Measurements from ENCODE around the gene CLEC17A.

DNA sequence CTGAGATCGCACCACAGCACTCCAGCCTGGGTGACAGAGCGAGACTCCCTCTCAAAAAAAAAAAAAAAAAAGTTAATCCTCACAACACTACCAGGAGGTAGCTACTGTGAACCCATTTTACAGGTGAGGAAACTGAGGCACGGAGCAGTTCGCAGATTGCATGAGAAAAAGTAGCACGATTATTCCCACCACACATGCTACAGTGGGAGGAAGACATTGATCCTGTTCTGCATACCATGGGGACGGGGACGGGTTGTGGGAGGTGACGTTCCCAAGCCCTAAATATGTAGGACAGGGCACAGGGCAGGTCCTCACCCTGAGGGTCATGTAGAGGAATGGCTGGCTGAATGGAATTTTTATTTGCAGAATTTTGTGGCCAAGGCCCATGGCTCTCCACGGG, 23.7 kb downstream of the CLEC17A start:
- TF ChIP-seq EZH2 (IDR thresholded peaks at IDR 0.05; ENCODE audit: borderline replicate concordance, insufficient read depth, low read depth, low read length, poor library complexity, severe bottlenecking): no peak
- TF ChIP-seq, protein P1, sequence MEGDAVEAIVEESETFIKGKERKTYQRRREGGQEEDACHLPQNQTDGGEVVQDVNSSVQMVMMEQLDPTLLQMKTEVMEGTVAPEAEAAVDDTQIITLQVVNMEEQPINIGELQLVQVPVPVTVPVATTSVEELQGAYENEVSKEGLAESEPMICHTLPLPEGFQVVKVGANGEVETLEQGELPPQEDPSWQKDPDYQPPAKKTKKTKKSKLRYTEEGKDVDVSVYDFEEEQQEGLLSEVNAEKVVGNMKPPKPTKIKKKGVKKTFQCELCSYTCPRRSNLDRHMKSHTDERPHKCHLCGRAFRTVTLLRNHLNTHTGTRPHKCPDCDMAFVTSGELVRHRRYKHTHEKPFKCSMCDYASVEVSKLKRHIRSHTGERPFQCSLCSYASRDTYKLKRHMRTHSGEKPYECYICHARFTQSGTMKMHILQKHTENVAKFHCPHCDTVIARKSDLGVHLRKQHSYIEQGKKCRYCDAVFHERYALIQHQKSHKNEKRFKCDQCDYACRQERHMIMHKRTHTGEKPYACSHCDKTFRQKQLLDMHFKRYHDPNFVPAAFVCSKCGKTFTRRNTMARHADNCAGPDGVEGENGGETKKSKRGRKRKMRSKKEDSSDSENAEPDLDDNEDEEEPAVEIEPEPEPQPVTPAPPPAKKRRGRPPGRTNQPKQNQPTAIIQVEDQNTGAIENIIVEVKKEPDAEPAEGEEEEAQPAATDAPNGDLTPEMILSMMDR (IDR thresholded peaks at IDR 0.05): no peak

All from B cell (primary cell).